HG02678 (cell line): ENCODE data around the gene NAALADL2.
"Not testable (repeated sequence)": the region's sequence is repeated elsewhere in the genome, so short reads cannot be mapped to it uniquely, and the experiment has no call there.

Source experiments
- ATAC-seq: cut with Tn5 transposase; IDR thresholded peaks from one replicate; pipeline ENCODE4 v1.9.1; 2021; ENCODE audit warnings: mild to moderate bottlenecking, moderate library complexity; ENCODE audit not compliant: unreplicated experiment

The NAALADL2 gene

DNA sequence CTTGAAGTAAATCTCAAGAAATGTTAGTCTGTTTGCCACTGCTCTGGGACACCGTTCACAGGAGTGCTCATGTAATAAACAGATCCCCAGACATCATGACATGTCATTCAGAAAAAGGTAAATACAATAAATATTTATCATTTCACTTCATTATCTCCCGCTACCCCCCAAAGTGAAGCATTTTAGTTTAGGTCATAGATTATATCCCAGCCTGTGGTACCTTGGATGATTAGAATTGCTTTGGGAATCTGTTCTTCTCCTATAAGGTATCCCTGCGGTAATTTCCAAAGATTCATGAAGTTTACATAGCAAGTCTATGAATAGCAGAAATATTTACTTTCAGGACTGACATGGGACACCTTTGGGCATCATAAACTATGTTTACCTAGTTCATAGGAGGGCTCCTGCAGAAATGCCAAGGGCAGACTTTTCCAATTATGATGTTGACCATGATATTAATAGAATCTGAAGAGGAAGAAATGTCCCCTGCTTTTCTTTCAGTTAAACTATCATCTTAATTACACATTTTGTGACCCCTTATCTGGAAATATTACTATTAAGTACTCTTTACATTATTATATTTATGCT lies 268.0 kb downstream of the NAALADL2 start:
- ATAC-seq: no peak

DNA sequence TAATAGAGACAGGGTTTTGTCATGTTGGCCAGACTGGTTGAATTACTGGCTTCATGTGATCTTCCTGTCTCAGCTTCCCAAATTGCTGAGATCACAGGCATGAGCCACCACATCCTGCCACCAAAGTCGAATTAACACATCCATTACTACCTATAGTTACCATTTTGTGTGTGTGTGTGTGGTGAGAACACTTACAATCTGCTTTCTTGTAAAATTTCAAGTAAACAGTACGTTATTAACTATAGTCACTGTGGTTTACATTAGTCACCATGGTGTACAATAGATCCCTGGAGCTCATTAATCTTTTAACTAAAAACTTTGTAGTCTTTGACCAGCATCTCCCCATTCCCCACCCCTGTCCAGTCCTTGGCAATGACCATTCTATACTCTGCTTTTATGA lies 270.0 kb downstream of the NAALADL2 start:
- no peak for ATAC-seq

DNA sequence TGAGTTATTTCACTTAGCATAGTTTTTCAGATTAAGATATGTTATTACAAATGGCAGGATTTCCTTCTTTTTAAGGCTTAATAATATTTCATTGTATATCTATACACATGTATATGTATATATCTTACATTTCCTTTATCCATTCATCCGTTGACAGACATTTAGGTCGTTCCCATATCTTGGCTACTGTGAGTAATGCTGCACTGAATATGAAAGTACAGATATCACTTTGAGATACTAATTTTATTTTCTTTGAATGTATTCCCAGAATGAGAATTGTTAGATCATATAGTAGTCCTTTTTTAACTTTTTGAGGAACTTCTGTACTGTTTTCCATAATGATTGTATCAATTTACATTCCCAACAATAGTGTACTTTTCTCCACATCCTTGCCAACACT lies 270.4 kb downstream of the NAALADL2 start:
- ATAC-seq: no peak

DNA sequence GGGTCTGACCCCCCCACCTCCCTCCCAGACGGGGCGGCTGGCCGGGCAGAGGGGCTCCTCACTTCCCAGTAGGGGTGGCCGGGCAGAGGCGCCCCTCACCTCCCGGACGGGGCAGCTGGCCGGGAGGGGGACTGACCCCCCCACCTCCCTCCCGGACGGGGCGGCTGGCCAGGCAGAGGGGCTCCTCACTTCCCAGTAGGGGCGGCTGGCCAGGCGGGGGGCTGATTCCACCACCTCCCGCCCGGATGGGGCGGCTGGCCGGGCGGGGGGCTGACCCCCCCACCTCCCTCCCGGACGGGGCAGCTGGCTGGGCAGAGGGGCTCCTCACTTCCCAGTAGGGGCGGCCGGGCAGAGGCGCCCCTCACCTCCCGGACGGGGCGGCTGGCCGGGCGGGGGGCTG lies 272.7 kb downstream of the NAALADL2 start:
- not testable (repeated sequence) for ATAC-seq

DNA sequence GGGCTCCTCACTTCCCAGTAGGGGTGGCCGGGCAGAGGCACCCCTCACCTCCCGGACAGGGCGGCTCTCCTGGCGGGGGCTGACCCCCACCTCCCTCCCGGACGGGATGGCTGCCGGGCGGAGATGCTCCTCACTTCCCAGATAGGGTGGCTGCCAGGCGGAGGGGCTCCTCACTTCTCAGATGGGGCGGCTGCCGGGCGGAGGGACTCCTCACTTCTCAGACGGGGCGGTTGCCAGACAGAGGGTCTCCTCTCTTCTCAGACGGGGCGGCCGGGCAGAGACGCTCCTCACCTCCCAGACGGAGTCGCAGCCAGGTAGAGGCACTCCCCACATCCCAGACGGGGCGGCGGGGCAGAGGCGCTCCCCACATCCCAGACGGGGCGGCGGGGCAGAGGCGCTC lies 273.6 kb downstream of the NAALADL2 start:
- not testable (repeated sequence) for ATAC-seq

DNA sequence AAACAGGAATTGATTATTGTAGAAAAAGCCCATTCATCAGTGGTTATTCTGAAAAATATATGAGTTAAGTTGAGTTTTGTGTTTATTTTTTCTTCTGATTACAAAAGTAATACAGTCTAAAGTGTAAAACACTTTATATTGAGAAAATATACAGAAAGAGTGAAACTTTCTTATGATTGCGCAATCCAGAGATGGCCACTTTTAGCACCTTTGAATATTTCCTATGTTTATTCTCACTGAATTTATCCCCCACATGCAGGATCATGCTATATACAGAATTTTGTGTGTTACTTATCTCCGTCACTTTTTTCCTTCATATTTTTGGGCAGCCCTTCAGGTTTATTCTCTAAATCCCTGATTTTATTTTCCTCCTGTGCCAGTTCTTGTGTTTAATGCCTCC lies 285.2 kb downstream of the NAALADL2 start:
- ATAC-seq: no peak

DNA sequence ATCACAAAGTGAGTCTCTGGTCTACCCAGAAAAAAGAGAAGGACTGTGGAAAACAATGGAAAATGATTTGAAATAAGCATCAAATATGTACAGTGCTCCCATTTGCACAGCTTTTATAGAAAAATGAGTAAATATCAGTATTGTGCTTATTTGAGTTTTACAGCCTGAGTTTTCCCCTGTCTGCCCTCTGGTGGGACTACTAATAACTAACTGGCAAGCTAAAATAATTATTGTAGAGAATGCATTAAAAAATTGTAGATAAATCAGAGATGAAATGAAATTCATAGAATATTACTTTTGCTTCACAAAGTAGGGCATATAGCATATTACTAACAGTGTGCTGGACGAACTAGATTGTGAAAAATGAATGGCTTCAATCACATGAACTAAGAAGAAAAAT lies 287.1 kb downstream of the NAALADL2 start:
- ATAC-seq: no peak

DNA sequence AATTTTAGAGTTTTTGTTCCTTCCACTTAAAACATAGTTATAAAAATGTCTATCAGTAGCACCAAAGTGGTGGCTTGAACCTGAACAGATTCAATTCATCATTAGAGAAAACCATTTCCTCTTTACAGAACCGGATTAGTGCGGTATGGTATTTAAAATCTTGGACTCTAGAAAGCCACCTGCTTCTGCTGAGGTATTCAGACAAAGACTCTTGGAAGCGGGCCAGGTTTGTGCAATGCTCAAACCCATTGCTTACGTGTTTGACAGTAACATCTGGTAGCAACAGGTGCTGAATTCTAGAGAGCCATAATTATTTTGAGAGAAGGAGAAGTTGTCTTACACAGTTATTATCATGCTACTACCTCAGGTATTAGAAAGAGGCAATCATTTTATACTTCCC lies 290.5 kb downstream of the NAALADL2 start:
- ATAC-seq: peak; percentile 79

DNA sequence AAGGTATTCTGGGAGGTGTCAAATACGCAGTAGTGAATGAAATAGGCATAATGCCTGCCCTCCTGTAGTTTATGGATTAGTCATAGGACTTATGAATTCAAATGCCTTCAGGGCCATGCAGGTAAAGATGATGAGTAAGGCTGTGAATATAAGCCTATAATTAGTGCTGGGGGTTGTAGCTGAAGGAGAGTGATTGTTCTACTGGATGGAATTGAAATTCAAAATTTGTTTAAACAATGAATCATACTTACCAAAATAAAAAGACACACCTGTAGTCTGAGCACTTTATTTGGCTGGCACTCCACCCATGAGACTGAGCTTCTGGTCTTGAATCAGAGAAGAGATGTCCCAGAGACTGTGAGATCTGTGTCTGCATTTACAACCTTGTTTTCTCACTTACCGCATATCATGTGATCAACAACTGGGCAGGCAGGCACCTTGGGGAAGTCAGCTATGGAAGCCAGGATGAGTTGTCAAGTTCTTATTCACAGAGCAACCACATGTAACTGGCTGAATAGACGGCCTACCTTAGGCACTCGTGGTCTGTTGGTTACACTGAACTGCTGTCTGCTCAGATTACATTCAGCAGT lies 291.8 kb downstream of the NAALADL2 start:
- ATAC-seq: no peak

DNA sequence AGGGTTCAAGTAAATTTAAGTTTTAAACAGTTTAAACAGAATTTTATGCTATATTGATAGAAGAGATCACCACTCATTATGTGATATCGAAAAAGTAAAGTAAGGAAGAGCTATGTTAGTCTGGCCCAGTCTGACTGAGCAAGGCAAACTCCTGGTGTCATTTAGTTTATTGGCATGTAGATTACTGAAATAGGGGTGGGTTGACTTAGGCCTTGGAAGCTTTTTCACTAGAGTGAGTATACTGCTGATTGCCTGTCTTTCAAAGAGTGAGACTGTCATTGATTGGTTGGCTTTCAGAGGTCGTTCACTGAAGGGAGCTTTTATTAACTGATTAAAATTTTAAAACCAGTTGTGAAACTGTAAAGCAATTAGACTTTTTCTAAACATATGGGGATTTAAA lies 294.5 kb downstream of the NAALADL2 start:
- ATAC-seq: no peak

DNA sequence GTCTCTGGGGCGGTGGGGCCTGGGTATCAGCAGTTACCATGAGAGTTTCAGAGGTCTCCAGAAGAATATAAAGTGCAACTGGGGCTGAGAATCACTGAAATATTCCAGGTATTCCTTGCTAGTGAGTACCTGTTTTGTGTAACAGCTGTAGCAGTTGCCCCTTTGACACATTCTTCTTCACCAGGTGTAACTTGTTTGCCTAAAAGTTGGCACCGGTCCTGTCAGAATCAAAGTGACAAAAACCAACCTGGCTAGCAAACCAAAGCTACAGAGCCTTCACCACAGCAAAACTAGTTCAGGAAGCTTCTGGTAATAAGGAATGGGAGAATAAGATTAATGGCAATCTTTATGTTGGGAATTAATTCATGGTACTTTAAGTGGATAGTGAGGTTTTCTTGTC lies 296.0 kb downstream of the NAALADL2 start:
- no peak for ATAC-seq

DNA sequence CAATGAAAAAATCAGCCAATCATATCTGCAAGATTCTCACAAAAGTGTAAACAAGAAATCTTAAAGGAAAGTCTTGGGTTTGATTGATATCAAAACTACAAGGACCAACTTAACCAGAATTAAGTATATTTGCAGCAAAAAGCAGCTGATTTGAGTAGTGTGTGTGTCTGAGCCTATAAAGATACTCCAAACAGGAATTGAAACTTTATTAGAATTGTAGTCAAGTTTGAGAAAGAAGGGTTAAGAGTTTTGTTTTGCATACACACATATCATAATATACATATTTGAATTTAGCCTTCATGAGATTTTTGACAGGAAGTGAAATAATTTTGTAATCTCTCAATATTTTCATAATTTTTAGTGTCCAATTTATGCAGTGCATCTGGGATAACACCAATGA lies 300.1 kb downstream of the NAALADL2 start:
- ATAC-seq: no peak

DNA sequence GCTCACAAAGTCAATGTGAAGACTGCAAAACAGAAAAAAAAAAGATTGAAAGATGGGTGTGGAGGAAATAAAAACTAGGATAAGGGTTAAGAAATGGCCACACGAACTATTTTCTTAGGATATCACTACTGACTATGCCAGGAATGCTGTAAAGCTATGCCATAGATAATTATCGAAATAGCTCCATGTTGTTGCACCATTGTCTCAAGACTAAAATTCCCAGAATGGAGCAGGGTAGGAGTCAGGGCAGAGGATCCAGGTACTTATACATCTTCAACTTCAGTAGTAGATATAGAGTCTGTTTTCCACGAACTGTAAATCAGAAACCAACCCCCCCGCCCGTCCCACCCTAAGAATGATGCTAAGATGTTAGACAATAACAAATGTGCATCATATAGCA lies 302.2 kb downstream of the NAALADL2 start:
- no peak for ATAC-seq

DNA sequence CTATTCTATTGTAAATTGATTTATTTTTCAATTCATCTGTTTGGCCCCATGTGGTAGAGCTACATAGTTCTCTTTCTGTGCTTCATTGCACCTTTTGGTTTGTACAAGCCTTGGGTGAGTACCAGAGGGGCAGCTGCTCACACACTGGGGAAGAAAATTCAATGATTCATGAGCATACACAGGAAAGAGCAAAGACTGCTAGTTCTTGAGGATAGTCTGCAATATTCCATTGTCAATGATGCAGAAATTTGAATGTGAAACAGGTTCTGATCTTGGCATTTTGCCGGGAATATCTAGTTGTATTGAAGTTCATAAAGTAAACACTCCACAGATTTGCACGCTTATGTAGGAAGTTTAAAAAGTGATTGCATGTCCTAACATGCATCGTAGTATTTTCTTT lies 304.6 kb downstream of the NAALADL2 start:
- ATAC-seq: no peak

DNA sequence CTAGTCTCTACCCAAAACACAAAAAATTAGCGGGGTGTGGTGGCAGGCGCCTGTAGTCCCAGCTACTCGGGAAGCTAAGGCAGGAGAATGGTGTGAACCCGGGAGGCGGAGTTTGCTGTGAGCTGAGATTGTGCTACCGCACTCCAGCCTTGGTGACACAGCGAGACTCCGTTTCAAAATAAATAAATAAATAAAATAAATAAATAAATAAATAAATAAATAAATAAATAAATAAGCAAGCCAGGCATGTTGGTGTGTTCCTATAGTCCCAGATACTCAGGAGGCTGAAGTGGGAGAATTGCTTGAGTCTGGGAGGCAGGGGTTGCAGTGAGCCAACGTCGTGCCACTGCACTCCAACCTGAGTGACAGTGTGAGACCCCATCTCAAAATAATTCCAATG lies 314.0 kb downstream of the NAALADL2 start:
- ATAC-seq: not testable (repeated sequence)

DNA sequence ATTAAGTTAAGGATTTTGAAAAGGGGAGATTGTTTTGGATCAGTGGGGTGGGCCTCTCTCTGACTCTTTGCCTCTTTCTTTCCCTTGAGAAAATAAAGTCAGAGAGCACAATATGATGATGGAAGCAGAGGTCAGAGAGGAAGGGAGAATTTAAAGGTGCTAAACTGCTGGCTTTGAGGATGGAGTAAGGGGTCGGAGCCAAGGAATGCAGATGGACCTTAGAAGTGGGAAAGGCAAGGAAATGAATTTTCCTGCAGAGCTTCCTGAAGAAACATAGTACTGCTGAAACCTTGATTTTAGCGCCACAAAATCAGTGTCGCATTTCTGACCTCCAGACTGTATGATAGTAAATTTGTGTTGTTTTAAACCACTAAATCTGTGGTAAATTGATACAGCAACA lies 317.4 kb downstream of the NAALADL2 start:
- no peak for ATAC-seq

DNA sequence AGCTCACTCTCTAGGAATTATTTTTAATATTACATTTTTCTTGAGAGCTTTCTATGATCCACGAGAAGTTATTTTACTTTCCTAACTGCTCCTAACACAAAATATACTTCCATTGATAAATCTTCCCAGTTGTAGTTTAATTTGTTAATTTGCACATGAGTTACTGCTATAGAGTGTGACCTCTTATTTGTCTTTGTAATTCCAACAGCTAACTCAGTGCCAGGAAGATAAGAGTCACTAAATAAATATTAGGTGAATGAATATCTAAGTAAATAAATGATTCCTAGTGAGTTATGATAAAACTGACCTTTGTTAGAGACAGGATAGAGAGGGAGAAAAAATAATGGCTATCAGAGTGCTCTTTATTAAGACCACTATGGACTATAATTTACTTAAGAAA lies 319.9 kb downstream of the NAALADL2 start:
- no peak for ATAC-seq

DNA sequence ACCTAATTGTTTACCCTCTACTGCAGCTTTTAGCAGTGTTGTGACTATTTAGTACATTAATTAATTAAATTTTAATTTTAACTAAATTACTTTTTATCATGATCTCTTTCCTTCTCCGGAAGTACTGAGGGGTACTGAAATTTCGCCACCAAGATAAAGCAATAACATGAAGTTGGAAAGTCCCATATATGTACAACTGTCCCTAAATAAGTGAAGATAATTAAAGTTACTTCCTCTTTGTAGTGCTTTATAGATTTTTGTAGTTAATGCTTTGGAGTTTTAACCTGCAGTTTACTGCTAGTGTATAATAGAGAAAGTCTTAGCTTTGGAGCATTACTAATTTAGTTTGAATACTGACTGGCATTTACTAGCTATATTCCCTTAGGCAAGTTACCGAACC lies 325.3 kb downstream of the NAALADL2 start:
- no peak for ATAC-seq

DNA sequence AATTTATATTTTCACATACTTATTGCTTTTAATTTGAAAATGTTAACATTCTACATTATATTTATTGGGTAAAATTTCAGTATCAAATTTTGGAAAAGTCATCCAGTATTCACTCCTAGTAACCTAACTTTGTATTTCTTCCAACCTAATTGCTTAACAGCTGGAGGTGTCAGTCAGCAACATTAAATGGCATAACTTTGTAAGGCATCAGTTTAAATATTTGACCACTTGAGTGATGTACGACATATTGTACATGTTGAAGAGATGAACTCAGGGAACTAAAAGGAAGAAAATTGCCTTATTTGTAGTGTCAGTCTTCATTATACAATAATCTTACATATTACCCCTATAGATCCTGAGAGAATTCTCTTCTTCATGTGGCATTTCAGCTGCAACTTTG lies 326.8 kb downstream of the NAALADL2 start:
- no peak for ATAC-seq

DNA sequence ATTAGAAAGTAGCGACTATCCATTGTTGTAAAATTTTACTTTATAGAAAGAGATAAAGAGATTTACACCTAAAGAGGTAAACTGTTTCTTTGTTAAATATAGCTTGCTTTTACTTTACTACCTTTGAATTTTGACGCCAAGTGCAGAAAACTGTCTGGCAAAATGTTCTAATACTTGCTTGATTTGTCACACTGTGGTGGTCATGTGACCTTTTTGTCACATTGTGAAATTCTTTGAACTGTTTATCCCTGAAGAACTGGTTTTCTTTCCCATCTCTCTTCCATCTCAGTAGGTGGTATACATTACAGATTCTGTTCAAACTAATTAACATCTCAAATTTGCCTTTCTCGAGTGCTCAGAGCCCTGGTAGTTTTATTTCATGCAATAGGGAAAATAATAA lies 327.4 kb downstream of the NAALADL2 start:
- ATAC-seq: no peak

DNA sequence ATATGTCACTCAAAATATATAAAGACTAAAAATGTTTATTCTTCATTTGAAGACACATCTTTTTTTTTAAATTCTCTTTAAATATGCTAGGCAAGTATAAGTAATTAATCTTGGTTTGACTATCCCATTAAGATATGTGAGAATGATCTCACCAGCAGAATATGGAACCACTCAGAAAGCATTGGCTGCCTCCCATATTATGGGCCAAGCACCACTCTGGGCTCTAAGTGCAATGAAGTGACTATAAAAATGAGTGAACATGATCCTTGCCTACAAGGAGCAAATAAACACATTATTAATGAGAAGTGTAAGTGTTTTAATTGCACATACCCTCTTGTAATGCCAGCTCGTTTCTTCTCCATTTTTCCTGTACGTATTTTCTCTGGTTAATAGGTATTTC lies 328.5 kb downstream of the NAALADL2 start:
- ATAC-seq: no peak

DNA sequence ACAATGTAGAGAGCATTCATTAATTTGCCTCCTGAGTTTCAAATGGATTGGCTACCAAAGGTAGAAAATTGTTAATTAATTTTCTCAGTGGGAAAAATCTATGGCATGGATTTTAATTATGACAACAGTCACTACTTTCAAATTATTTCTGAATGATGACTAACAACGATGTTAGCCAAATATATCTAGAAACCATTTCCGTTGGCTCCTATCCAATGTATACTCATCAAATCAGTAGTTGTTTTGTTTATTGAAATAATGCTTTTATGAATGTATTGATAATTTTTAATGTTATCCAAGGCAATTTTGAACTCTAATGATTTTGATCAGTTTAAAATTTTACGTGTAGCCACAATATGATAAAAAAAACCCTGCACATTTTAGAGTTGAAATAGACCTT lies 333.4 kb downstream of the NAALADL2 start:
- no peak for ATAC-seq

DNA sequence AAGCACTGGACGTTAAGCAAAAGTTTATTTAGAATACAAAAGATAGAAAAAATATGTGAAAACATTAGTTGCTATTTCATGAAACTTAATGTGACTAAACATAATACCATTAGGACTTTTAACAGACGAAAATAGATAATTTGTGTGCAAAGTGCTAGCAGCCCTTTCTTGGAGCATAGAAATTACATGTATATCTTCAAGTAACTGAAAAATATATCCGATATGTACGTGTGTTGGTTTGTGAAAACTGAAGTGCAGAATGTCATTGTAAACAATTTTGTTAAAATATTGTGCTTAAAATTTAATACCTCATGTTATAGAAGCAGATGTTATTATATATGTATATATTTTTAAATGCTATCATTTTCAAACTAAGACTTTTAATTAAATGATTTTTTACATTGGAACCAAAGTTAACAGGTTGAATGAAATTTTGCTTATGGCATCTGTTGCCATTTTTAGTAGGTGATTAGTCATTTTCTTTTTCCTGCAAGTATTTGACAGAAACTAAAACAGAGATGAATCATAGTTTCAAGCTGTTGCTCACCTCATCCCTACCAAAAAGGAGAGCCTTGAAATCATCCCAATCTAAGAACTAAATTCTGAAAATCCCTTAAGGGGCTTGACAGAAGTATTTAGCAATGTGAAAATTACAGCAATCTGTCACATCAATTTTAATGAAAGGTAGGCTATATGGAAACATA lies 334.8 kb downstream of the NAALADL2 start:
- ATAC-seq: no peak
